Airway epithelial cell (primary cell): ENCODE measurements around the gene NF2. TPM values are rescaled to one million over a fixed set of nuclear protein-coding genes. Genes with fewer than 3 reads are reported as not detected.

Source experiments
- total RNA-seq: library from RNA; depleted of rRNA; stranded (reverse); fragments of >200 nt; gene quantifications from 2 replicates; pipeline ENCODE4 v1.2.3, GENCODE V29; 2015

Gene NF2
- 42.9 and 61.0 TPM in 2 replicates for total RNA-seq

GRCh38 chr22:29603358-29604075 lies at the start of gene NF2:
Gene NF2 (plus strand): TSS chr22:29603633. CDS start chr22:29603999, 366 bp downstream.

GRCh38 chr22:29719899-29720645 lies 116.6 kb downstream of the NF2 start, which contains the start of gene CABP7:
Gene CABP7 (plus strand): TSS chr22:29720003. CDS start chr22:29720425, 422 bp downstream.

Other genes with a start within 250 kb of the NF2 start
- gene AP1B1, start 215.1 kb upstream of the NF2 start, total RNA-seq, result 112 and 129 TPM in 2 replicates
- not detected in 2 replicates for gene RFPL1, start 165.1 kb upstream of the NF2 start, total RNA-seq
- gene NEFH, start 123.4 kb upstream of the NF2 start, total RNA-seq, result 3.6 and 3.7 TPM in 2 replicates
- gene THOC5, start 49.9 kb upstream of the NF2 start, total RNA-seq, result 35.8 and 41.2 TPM in 2 replicates
- gene NIPSNAP1, start 22.5 kb upstream of the NF2 start, total RNA-seq, result 55.6 and 74.6 TPM in 2 replicates
- gene CABP7, start 116.4 kb downstream of the NF2 start, total RNA-seq, result not detected in 2 replicates
- 14.2 and 26.4 TPM in 2 replicates for gene ZMAT5, start 163.4 kb downstream of the NF2 start, total RNA-seq
- 69.3 and 139 TPM in 2 replicates for gene UQCR10, start 163.7 kb downstream of the NF2 start, total RNA-seq
- 27.2 and 38.2 TPM in 2 replicates for gene ASCC2, start 234.6 kb downstream of the NF2 start, total RNA-seq